ENCODE measurements around the gene BTRC. TPM values are rescaled to one million over a fixed set of nuclear protein-coding genes. Genes with fewer than 3 reads are reported as not detected.
A peak's percentile ranks its signal among the peaks of the same experiment; 100 is the strongest.

The BTRC gene
- total RNA-seq, 1 donor from 2014 or later = 35.5 TPM

- H3K4me1 Mint-ChIP-seq = peaks cover 3% of the 10 kb centered on the region
- TF ChIP-seq CTCF (conservative IDR thresholded peaks at IDR 0.05) = no peak
- H3K36me3 Mint-ChIP-seq (ENCODE audit: low read depth) = no peaks in the 10 kb centered on the region
- H3K27me3 Mint-ChIP-seq (ENCODE audit: low read depth) = peaks cover 35% of the 10 kb centered on the region
- DNase-seq (ENCODE audit: low read depth, low spot score) = no peak
- no peak overlapping the region for H3K27ac Mint-ChIP-seq (ENCODE audit: unreplicated experiment)
- H3K9me3 Mint-ChIP-seq = no peaks in the 10 kb centered on the region
- peak overlapping the region; percentile 19 for H3K4me3 Mint-ChIP-seq
Measured at GRCh38 chr10:101561068-101561915, 207.3 kb downstream of the BTRC start.

GRCh38 chr10:101562231-101562630 lies 208.3 kb downstream of the BTRC start:
- Mint-ChIP-seq H3K9me3 (no peaks in the 10 kb centered on the region), H3K27me3 (ENCODE audit: low read depth) (peaks cover 43% of the 10 kb centered on the region), H3K27ac (ENCODE audit: unreplicated experiment) (no peak overlapping the region), H3K4me3 (no peak overlapping the region), H3K4me1 (peaks cover 9% of the 10 kb centered on the region), H3K36me3 (ENCODE audit: low read depth) (no peaks in the 10 kb centered on the region)
- DNase-seq (ENCODE audit: low read depth, low spot score) = no peak
- no peak for TF ChIP-seq CTCF (conservative IDR thresholded peaks at IDR 0.05)

- no peak for TF ChIP-seq CTCF (conservative IDR thresholded peaks at IDR 0.05)
- Mint-ChIP-seq H3K4me3 (no peak overlapping the region), H3K27ac (ENCODE audit: unreplicated experiment) (no peak overlapping the region), H3K36me3 (ENCODE audit: low read depth) (no peaks in the 10 kb centered on the region), H3K4me1 (peaks cover 9% of the 10 kb centered on the region), H3K9me3 (no peaks in the 10 kb centered on the region), H3K27me3 (ENCODE audit: low read depth) (peaks cover 51% of the 10 kb centered on the region)
- DNase-seq (ENCODE audit: low read depth, low spot score) = no peak
Measured at GRCh38 chr10:101563007-101563406, 209.0 kb downstream of the BTRC start.

GRCh38 chr10:101563497-101564040 lies 209.6 kb downstream of the BTRC start:
- DNase-seq (ENCODE audit: low read depth, low spot score) = no peak
- H3K9me3 Mint-ChIP-seq = no peaks in the 10 kb centered on the region
- peaks cover 57% of the 10 kb centered on the region for H3K27me3 Mint-ChIP-seq (ENCODE audit: low read depth)
- TF ChIP-seq CTCF (conservative IDR thresholded peaks at IDR 0.05) = no peak
- H3K27ac Mint-ChIP-seq (ENCODE audit: unreplicated experiment) = no peak overlapping the region
- no peaks in the 10 kb centered on the region for H3K36me3 Mint-ChIP-seq (ENCODE audit: low read depth)
- H3K4me1 Mint-ChIP-seq = peaks cover 9% of the 10 kb centered on the region
- H3K4me3 Mint-ChIP-seq = no peak overlapping the region

- no peak for TF ChIP-seq CTCF (conservative IDR thresholded peaks at IDR 0.05)
- Mint-ChIP-seq H3K27ac (ENCODE audit: unreplicated experiment) (no peak overlapping the region), H3K9me3 (no peaks in the 10 kb centered on the region), H3K4me1 (peaks cover 9% of the 10 kb centered on the region), H3K4me3 (peak overlapping the region; percentile 13), H3K27me3 (ENCODE audit: low read depth) (peaks cover 67% of the 10 kb centered on the region), H3K36me3 (ENCODE audit: low read depth) (no peaks in the 10 kb centered on the region)
- no peak for DNase-seq (ENCODE audit: low read depth, low spot score)
Measured at GRCh38 chr10:101564490-101564991, 210.6 kb downstream of the BTRC start.

All from neural crest cell (in vitro differentiated cells).